HG02623 (cell line): ENCODE results near the gene DAND5.

ENCODE experiments used
- ATAC-seq: cut with Tn5 transposase; IDR thresholded peaks from one replicate; pipeline ENCODE4 v1.9.1; 2021; ENCODE audit warnings: moderate library complexity; ENCODE audit not compliant: unreplicated experiment

DAND5 gene

DNA sequence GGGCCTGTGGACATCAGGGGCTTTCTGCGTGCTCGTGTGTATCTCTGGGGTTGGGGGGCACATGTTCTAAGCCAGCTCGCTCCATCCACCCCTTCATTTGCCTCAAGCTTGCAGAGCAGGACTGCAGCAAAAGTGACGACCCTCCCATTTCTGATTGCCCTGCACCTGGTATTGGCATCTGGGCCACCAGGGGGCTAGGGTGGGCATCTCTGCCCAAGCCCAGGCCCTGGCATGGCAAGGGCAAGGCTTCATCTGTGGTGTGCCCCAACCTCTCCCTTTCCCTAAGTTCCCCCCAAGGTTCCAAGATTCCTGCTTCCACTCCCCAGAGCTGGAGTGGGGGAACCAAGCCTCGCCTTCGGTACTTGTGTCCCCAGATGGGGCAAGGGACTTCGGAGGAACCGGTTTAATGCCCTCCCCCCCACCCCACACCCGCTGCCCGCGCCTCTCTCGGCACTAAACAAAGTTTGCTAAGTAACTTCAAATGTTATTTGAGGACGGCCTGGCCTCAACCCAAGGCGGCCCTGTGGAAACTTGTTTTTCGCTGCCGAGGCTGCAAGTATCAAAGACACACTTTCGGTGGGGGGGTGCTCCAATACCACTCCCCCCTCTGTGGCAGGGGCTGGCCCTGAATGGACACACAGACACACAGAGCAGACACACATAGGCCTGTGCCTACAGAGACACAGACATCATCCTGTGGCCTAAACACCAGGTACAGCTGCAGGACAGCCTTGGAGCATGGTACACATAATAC is 38.1 kb downstream of the DAND5 start:
- ATAC-seq = no peak

DNA sequence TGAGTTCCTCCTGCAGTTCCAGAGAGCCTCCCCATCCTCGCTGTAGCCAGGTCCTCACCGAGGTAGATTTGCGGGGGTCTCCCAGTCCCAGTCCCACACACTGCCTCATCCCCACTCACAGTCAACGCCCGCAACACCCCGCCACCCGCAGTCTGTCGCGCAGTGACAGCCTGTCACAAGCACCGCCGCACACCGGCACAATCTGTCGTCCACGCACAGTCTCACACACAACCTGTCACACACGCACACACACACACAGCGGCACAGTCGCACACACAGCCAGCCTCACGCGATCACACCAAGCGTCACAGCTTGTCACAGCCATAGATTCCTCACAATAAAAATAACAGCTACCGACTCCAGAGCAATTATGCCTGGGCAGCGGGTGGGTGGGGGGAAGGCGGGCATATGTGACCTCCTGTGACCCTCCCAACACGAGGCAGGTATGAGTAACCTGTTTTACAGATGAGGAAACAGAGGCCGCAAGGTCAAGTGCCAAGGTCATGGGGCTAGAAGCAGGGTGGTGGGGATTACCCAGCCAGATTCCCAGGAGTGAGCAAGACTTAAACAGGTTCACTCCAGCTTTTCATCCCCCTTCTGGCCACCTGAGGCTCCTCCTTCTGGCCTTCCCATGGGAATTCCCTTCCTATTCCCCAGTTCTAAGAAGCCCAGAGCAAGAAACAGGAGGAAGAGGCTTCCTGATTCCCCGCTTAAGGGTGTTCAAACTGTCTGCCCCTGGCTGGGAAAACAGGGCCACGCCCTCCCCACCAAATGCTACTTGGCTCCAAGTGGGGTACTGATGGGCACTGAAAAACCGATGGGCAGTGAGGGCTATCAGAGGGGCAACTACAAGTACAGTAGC is 39.8 kb downstream of the DAND5 start:
- no peak for ATAC-seq

DNA sequence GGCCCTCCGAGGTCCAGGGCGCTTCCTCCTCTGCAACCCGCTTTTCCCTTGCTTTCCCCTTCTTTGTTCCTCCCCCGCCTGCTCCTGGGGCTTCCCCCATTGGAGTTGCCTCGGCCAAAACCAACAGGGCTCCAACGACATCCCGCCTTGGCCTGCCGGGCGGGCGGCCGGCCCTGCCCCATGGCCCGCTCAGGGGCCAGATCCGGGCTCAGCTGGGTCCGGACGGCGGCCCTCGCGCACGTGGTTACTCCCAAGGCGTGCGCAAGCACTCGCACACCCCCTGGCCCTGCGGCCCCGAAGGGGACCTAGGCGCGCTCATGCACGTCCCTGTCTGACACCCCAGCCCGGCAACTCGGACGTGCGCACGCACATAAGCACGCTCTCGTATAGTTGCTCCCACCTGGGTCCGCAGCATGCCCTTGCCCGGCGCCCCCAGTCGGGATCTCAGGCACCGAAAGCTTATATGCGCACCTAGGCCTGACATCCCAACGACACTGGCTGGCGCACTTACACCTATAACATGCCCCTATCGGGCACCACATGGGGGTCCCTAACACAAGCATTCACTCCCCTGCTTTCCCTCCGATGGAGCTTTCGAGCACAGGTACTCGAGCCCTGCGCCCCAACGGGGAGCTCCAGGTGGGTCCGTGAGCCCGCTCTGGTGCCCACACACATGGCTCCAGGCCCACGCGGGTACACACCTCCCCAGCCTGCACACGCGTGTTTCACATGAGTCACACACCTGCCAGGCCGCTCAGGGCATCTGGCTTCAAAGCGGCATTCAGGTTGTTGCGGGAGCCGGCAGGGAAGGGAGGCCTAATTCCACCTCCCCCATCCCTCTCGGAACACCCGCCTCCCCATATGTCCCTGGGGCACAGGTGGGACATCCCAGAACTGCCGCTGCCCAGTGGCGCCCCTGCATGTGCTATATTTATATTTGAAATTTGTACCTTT is 40.9 kb downstream of the DAND5 start:
- no peak for ATAC-seq

DNA sequence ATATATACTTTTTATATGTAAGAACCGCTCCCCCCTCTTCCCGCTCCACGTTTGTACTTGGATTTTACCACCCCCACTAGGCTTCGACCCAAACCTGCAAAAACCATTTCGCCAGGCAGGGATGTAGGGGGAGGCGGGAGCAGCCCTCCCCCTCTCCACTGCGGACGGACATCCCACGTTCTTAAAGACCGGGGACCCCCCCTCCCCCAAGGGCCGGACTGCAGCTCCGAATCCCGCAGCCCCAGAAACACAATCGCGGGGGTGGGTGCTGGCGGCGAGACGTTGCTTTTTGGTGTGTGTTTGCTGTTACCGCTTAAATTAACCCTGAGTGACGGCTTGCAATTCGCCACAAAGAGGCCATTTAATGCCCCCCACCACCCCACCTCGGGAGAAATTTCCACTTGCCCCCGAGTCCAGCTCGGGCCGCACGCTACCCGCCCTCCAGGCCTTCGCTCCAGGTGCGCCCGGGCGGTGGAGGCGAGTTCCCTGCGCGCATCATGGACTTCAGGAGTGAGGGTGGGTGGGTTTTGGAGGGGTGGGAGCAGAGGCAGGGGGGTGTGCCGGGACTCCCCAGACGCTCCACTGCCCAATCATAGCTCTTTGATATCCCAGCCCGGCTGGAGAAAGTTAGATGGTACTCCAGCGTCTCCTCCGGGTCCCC is 41.7 kb downstream of the DAND5 start:
- no peak for ATAC-seq

DNA sequence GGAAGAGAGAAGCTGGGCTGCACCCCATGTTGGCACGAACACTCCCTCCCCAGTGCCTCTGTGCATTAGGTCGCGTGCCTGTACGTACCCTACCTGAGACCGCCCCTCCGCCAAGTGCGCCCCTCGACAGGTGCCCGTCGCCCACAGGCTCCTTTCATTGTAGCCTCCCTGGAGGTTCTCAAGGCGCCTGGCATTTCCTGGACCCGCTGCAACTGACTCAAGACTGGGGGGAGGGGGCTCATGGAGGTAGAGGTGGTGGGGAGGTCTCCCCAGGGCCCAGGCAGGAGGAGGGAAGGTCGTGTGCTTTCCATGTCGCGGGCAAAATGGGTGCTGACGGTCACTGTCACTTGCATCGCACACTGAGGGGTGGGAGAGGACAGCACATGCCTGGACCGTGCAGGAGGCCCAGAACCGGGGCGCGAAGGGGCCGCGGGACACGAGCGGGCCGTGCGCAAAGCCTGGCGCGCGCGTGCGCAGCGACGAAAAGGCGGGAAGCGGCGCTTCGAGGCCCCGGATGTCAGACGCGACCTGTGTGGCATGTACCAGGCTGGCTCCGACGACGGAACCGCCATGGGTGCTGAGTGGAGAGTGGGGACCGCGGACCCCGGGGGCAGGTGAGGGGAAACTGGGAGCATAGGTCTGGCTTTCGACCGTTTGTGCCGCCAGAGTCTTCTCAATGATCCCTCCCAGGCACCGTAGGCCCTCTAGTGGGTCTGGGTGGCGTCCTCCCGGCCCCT is 42.4 kb downstream of the DAND5 start:
- ATAC-seq = no peak

DNA sequence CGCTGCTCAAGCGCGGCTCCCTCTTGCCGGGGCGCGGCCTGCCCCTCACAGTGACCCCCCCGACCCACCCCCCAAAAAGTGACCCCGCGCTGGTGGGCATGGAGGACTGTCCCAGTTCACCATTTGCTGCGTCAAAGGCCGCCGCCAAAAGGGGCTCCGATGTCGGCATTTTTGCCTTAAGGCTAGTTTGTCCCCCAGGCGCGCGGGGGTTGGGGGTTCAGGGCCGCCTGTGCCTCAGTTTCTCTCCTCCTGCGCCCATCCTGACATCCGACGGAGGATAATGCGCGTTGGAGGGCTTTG is 43.0 kb downstream of the DAND5 start:
- no peak for ATAC-seq

DNA sequence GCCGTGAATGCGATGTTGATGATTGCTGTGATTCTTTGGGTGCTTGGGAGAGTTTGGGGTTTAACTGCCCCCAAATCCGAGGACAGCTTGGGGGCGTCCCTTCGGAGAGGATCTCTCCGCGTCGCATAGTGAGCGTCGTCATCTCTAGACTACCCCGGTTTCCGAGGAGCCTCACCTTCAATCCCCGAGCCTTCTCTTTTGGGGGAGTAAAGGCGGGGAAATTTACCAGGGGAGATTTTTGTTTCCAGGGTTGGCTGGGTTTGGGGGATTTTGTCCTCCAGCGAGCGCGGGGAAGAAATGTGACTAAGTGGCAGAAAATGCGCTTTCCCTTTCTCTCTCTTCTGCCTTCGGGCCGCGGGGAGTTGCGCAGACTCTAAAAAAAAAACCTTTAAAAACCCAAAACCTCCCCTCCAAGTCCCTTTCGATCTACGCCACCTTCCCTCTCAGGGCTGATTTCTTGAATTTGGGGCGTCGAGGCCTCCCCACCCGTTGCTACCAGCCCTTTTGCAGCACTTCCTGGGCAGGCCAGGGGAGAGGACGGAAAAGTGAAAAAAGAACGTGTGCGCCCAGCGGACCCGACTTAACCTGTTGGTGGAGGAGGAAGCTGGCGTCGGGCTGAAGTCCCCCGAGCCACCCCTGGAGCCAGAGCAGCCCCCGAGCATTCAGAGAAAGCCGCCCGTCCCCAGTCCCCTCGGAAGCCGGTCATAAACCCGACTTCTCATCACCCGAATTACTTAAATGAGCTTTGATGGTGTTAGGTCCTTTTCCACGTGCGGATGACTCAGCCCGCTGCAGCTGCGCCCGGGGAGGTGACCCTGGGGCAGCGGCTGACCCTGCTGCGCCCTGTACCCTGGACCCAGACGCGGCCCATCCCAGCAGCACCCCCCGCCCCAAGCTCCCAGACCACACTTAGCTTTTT is 43.6 kb downstream of the DAND5 start:
- ATAC-seq = no peak

DNA sequence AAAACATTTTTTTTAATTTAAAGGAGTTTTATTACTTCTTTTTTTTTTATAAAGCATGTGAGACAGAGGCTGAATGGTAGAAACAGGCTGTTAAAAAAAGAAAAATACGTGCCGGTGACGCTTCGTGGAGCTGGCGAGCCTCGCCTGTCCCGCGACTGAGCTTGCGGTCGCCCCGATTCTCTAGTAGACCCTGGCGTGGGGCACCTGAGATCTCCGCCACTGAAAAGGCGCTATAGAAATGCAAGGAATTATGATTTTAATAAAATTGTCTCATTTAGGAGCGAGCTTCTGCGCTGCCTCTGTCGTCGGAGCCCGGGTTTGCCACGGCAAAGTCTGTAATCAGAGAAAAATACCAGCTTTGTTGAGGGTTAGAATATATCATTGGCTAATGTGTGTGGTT is 44.3 kb downstream of the DAND5 start:
- ATAC-seq = no peak

DNA sequence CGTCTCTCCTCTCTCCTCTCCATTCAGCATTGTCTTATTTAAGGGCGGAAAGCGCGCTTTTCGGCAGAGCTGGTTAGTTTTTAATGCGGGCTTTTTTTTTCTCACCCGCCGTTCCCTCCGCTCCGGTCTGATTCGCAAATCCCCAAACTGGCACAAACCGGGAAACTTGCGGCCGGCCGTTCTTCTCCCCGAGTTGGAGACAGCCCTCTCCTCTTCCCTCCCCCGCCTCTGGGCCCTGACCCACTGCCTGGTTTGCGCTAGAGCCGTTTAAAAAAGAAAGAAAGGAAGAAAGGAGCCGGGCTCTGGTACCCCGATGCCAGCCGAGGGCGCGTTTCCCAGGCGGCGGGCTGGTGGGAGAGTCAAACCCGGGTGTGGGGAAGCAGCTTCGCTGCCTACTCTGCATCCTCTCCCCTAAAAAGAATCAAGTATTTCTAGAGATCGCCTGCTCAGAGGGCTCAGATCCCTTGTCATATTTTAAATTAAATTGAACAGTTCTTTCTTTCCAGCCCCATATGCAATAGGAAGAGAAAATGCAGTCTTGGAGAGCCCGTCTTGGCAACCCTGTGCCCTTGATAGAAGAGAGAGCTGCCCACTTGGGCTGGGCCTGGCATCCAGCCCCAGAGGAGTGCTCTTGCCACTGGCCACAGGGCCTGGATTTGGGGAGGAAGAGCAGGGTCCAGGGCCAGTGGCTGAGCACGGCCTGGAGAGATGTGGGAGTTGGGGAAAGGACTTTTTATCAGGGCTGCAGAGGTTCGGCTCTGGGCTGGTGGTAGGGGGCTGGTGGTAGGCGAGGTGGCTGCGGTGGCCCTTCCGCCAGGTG is 44.9 kb downstream of the DAND5 start:
- no peak for ATAC-seq

DNA sequence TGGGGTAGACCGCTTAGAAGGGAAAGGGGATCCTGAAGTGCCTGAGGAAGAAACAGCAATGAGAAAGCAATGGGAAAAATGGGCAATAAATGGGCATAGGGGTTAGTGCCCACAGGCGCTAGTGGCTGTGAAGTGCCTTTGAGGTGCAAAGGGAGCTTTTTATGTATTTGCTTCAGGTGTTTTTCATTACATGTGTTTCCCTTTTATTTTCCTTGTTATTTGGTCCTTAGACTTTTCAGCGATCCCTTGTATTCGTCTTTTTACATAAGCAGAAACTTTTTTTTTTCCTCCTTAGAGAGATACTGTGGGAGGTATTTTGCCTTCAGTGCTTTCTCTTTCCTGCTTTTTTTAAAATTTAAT is 45.5 kb downstream of the DAND5 start:
- ATAC-seq = no peak

DNA sequence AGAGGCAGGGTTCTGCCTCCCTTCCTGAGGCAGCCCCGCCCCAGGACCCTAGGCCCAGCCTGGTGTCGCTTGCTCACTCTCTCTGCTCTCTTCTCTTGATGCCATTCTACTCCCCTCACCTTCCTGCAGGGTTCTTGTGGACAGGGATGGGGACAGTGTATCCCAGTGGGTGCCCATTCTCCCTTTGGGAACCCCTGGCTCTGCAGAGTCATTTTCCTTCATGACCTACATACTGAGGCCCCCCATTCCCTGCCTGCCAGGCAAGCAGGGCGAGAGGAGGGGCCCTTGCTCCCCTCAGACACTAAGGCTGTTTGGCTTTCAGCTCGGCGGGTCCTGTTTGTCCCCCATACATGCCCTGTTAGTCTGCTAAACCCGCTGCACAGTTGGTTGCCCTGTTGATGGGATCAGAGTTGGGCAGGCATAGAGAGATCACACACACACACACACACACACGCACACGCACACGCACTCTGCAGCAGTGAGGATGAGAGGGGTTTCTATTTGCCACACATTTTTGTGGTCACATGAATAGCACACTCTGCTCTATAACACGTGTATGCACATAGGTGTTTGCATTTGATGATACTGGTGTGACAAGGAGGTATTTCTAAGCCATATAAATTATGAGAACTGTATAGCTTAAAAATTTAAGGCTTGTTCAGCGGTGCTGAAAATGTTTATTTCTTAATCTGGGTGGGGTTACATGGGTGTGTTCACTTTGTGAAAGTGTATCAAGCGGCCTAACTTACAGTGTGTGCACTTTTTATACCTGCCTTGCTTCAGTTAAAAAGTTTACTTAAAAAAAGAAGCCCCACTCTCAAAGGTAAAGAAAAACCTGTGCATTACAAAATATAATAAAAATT is 46.2 kb downstream of the DAND5 start:
- no peak for ATAC-seq

DNA sequence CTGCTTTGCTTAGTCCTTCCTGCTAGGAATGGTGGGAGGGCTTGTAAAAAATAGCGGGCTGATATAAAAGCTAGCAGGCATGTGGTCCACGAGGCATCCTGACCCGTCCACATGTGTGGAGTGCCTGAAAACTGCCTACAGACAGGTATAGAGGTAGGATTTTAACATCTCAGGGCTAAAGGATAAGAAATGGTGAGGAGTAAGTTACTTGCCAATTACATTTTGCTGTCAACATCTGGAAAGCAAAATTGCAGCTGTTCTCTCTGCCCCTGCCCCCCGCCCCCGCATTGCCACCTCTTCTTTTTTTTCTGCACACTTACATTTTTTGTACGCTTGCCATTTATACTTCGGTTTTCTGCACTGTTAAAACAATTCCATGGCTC is 46.9 kb downstream of the DAND5 start:
- ATAC-seq = no peak

DNA sequence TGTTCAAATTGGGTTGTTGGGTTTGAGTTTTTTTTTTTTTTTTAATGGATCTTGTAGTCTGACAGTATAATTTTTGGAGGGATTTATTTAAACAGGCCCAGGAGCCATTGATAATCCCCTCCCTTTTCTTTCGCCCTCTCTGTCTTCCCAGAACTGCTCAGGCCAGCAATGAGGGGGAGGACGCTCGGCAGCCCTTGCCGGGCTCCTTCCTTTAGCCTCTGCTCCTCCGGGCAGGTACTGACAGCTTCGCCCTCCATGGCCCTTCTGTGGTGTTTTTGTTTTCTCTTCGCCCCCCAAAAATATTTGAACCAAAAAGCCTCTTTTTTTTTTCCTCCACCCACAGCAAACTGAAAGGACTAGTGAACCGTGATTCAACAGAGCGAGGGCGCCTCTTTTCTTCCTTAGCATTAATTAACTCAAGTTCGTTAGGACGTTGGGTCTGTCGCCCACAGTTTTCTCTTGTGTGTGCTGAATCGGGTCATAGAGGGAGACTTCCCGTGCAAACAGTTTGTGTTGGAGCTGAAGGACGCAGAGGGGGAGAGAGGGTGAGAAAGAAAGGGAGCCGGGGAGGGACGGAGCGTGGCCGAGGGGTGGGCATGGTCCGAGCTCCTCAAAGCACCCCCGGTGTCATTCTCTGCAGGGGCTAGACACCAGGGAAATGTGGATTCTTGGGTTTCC is 47.4 kb downstream of the DAND5 start:
- ATAC-seq = no peak

DNA sequence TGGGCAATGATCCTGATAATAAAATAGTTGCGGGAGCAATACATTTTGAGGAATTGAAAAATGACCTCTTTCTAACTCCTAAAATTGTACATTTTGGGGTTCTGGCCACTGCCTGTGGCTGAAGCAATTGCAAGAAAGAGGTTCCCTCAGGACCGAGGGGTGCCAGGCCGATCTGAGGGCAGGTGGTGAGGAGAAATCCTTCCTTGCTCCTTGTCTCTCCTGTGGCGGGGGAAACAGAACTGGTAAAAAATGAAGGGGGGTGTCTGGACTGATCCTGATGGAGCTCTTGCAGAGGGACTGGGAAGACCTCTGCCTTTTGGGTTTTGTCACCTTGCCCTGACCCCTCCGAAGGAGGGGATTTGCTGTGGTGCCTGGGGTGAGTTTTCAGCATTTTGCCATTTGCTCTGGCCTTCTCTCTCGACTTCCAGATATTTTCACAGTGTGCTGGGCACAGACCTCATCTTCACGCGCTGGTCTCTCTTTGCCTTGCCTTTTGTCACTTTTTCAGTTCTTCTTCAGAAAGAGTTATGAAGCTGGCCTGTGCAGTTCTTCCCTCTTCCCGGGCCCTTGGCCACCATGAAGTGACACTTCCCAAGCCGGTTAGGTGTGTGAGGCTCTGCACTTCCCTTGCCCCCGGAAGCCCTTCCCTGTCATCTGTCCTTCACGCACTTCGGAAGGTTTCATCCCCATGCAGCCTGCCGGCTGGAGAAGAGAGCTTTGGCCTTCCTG is 48.1 kb downstream of the DAND5 start:
- ATAC-seq = no peak

DNA sequence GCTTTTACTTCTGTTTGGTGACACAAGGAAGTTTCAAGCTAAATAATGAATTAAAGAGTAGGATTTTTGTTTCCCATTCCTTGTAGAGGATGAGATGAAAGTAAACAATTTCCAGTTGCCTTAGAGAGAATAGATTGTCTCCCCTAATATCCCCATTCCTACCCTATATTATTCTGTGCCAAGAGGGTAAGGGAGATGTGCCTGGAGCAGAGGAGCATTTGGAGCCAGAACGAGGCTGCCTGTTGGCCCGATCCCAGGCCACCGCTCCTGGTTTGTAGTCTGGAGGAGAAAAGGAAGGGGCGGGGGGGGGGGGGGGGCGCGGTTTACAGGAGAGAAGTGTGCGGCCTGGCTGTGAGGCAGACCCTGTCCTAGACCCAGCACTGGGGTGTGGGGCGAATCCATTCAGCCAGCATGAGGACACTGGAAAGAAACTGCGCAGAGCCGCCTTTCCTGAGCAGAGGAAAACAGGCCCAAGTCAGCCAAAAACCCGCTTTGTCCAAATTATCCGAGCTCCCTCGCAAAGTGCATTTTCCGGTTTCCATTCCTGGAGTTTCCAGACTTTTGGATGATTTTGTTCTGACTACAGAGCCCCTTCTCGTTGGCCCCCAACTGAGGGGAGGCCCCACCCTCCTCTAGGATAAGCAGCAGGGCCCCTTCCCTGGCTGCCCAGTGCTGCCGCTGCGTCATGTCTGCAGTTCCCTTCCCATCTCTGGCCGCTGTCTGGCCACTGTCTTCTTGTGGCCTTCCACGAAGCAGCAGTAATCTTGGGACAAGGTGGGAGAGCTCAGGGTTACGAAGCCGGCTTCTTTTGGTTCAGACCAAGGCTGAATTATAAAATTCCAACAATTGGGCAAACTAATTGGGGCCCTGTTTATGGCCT is 48.9 kb downstream of the DAND5 start:
- no peak for ATAC-seq
